ENCODE results near the gene NWD2. TPM values are rescaled to one million over a fixed set of nuclear protein-coding genes. Genes with fewer than 3 reads are reported as not detected.

The NWD2 gene
- polyA plus RNA-seq, 2 of the 4 experiments (the other 2 are of a cell fraction) = not detected

DNA sequence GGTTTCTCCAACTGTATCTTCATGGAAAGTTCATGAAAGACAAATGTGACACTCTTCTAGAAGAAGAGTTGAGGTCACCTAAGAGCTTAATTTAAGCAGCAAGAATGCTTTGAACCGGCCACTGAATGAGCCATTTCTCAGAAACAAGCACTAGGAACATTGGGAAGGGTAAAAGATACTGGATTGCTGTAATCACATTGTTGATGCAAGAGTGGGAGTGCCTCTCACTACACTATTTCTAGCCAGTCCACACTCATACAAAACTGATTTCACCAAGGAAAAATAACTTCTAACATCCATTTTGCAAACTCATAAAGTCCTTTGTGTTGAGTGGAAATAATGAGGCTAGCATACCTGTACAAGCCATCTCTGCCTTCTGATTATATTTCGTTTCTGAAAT lies 221.3 kb downstream of the NWD2 start:
- POLR2A ChIA-PET = no interaction called here
- CTCF ChIA-PET = no interaction called here
- no peak for ATAC-seq

DNA sequence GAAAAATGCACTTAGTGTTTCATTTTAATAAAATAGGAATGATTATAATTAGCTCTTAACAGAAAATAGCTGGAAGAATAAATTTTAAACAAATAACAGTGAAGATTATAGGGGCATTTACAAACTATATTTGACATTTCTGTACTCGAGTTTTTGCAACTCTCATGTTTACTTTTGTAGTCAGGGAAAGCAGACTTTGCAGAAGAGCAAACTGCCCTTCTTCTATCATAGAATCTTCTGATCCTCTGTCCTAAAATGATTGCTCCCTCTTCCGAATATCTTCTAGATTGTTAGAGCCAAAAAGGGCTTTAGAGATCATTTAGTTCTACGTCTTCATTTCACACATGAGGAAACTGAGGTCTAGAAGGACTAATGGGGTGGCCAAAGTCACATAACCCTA lies 222.7 kb downstream of the NWD2 start:
- CTCF ChIA-PET = no interaction called here
- H3K27ac ChIP-seq = no peak overlapping the region
- no peak for ATAC-seq
- H3K4me2 ChIP-seq = no peak overlapping the region
- no peak for DNase-seq (ENCODE audit: low read depth in 1 of 2, low spot score in 1 of 2)
- WGBS (ENCODE audit: missing lambda C conversion rate) = 22% methylated on average over 3 of the region's 3 CpGs
- no peak for FAIRE-seq
- no peak overlapping the region for H3K4me3 ChIP-seq
- H3K9me3 ChIP-seq = no peaks in the 10 kb centered on the region
- no peaks in the 10 kb centered on the region for H3K4me1 ChIP-seq
- TF ChIP-seq RAD21 (conservative IDR thresholded peaks at IDR 0.05 in 1 of 2, IDR thresholded peaks at IDR 0.05 in 1 of 2) = no peak
- TF ChIP-seq KDM1A (IDR thresholded peaks at IDR 0.05; ENCODE audit: low read depth) = no peak
- no peak for TF ChIP-seq ZFP36 (IDR thresholded peaks at IDR 0.05; ENCODE audit: borderline replicate concordance, partially characterized antibody)
- no peak for TF ChIP-seq FOXS1 (CRISPR knock-in tag; IDR thresholded peaks at IDR 0.05)
- TF ChIP-seq MAFK (IDR thresholded peaks at IDR 0.05; ENCODE audit: partially characterized antibody) = no peak
- POLR2A ChIA-PET = no interaction called here

More for the DNA sequence above, 221.3 kb downstream of the NWD2 start:
- DNase-seq (ENCODE audit: low read depth in 1 of 2, low spot score in 1 of 2) (no peak), FAIRE-seq (no peak)
- TF ChIP-seq HEYL (CRISPR knock-in tag; IDR thresholded peaks at IDR 0.05) (no peak), ZNF302 (CRISPR knock-in tag; IDR thresholded peaks at IDR 0.05) (no peak), HOXA7 (CRISPR knock-in tag; IDR thresholded peaks at IDR 0.05) (no peak), MAZ (IDR thresholded peaks at IDR 0.05; ENCODE audit: borderline replicate concordance, low read depth, low read length) (no peak), POLR2A (IDR thresholded peaks at IDR 0.05; ENCODE audit: low read length) (no peak), NFE2L2 (conservative IDR thresholded peaks at IDR 0.05; ENCODE audit: low read length) (no peak), MYC (IDR thresholded peaks at IDR 0.05; ENCODE audit: borderline replicate concordance, low read length) (no peak), NPAS2 (CRISPR knock-in tag; IDR thresholded peaks at IDR 0.05; ENCODE audit: borderline replicate concordance) (no peak)
- TF ChIP-seq, protein P1, sequence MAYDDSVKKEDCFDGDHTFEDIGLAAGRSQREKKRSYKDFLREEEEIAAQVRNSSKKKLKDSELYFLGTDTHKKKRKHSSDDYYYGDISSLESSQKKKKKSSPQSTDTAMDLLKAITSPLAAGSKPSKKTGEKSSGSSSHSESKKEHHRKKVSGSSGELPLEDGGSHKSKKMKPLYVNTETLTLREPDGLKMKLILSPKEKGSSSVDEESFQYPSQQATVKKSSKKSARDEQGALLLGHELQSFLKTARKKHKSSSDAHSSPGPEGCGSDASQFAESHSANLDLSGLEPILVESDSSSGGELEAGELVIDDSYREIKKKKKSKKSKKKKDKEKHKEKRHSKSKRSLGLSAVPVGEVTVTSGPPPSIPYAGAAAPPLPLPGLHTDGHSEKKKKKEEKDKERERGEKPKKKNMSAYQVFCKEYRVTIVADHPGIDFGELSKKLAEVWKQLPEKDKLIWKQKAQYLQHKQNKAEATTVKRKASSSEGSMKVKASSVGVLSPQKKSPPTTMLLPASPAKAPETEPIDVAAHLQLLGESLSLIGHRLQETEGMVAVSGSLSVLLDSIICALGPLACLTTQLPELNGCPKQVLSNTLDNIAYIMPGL (CRISPR knock-in tag; IDR thresholded peaks at IDR 0.05; ENCODE audit: borderline replicate concordance) = no peak
- TF ChIP-seq, protein P2, sequence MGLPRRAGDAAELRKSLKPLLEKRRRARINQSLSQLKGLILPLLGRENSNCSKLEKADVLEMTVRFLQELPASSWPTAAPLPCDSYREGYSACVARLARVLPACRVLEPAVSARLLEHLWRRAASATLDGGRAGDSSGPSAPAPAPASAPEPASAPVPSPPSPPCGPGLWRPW (IDR thresholded peaks at IDR 0.05) = no peak
- TF ChIP-seq, protein P3, sequence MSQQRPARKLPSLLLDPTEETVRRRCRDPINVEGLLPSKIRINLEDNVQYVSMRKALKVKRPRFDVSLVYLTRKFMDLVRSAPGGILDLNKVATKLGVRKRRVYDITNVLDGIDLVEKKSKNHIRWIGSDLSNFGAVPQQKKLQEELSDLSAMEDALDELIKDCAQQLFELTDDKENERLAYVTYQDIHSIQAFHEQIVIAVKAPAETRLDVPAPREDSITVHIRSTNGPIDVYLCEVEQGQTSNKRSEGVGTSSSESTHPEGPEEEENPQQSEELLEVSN (IDR thresholded peaks at IDR 0.05; ENCODE audit: borderline replicate concordance, low read depth) = no peak
- no peaks in the 10 kb centered on the region for H3K4me1 ChIP-seq
- H3K4me3 ChIP-seq = no peak overlapping the region
- no peak overlapping the region for H3K27ac ChIP-seq
- H3K4me2 ChIP-seq = no peak overlapping the region
- 10% methylated on average over 2 of the region's 2 CpGs for WGBS (ENCODE audit: missing lambda C conversion rate)
- no peaks in the 10 kb centered on the region for H3K9me3 ChIP-seq

DNA sequence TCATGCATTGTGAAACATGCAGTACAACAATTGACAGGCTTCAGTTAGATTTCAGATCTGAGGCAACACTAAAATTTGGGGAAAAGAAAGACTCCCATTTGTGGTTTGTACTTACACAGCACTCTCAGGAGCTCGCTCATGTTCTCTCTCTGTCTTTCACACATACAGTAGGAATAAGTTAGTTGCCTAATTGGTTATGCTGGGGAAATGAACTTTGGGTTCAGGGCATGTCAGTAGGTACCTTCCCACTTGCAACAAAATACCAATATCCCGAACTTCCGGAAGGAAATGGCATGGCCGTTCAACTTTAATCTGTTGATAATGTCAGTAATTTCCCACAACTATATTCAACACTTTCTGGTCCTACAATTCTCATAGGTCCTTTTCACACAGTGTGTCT lies 223.3 kb downstream of the NWD2 start:
- no peak for FAIRE-seq
- TF ChIP-seq TFCP2L1 (CRISPR knock-in tag; IDR thresholded peaks at IDR 0.05) (no peak), KDM1A (IDR thresholded peaks at IDR 0.05; ENCODE audit: low read depth) (no peak), FOXS1 (CRISPR knock-in tag; IDR thresholded peaks at IDR 0.05) (no peak), RNF2 (IDR thresholded peaks at IDR 0.05; ENCODE audit: borderline replicate concordance, low read depth) (no peak), CHD4 (IDR thresholded peaks at IDR 0.05; ENCODE audit: borderline replicate concordance) (no peak), RFX5 (IDR thresholded peaks at IDR 0.05) (no peak), POLR2A (IDR thresholded peaks at IDR 0.05; ENCODE audit: low read length) (no peak), GATA3 (IDR thresholded peaks at IDR 0.05; ENCODE audit: borderline replicate concordance) (no peak), FOSB (CRISPR knock-in tag; IDR thresholded peaks at IDR 0.05) (no peak), MAFK (IDR thresholded peaks at IDR 0.05; ENCODE audit: partially characterized antibody) (no peak), RARB (CRISPR knock-in tag; IDR thresholded peaks at IDR 0.05) (no peak), ZC3H11A (IDR thresholded peaks at IDR 0.05) (no peak), HDAC2 (IDR thresholded peaks at IDR 0.05) (no peak), ZFP36 (IDR thresholded peaks at IDR 0.05; ENCODE audit: borderline replicate concordance, partially characterized antibody) (no peak)
- TF ChIP-seq, protein P4, sequence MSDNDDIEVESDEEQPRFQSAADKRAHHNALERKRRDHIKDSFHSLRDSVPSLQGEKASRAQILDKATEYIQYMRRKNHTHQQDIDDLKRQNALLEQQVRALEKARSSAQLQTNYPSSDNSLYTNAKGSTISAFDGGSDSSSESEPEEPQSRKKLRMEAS (IDR thresholded peaks at IDR 0.05) = no peak
- TF ChIP-seq, protein P3 (IDR thresholded peaks at IDR 0.05; ENCODE audit: borderline replicate concordance, low read depth) = no peak
- TF ChIP-seq, protein P2 (IDR thresholded peaks at IDR 0.05) = no peak
- ChIA-PET CTCF (no interaction called here), POLR2A (no interaction called here)
- H3K4me2 ChIP-seq = no peak overlapping the region
- H3K27ac ChIP-seq = no peak overlapping the region
- 53% methylated on average over 4 of the region's 4 CpGs for WGBS (ENCODE audit: missing lambda C conversion rate)
- no peak for ATAC-seq
- H3K9me3 ChIP-seq = no peaks in the 10 kb centered on the region
- no peak overlapping the region for H3K4me3 ChIP-seq
- H3K4me1 ChIP-seq = no peaks in the 10 kb centered on the region
- DNase-seq (ENCODE audit: low read depth in 1 of 2, low spot score in 1 of 2) = no peak

All from A549 (cell line).